ENCODE measurements around the gene CASZ1. TPM values are rescaled to one million over a fixed set of nuclear protein-coding genes. Genes with fewer than 3 reads are reported as not detected.

The CASZ1 gene
- total and polyA plus RNA-seq, 10 of the 15 experiments (the other 5 are each of a cell fraction or from before 2014, with no cell fraction given), result 0.52 to 9.8 (median 3.7) TPM

DNA sequence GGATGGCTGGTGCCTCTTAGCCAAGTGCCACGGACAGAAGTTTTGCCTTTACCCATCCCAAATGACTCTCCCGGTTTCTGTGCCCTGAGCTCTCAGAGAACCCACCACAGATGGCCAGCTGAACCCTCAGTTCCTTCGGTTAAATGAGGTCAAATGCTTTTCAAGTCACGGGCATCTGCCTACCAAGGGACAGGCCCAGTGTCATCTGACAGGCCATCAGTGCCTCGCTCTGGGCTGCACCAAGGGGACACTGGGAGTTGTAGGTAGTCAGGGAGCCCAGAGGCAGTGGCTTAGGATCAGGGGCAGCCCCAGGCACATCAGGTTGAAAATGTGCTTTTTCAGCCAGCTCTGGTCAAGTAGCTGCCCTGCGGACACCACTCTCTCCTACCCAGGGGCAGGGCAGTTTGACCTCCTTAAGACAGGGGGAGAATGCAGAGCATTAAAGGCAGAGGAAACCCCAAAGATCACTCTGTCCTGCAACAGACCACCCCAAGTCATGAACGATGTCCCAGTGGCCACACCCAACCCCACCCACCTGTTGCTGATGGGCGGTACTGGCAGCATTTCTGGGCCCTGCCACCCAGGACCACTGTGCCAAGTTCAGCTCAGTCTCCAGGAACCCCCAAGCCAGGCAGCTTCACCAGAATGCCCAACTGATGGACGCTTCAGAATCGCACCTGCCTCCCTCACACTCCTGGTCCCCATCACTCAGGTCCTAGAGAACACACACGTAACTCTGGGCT, 60.7 kb downstream of the CASZ1 start:
- no peak for TF ChIP-seq MTA3 (IDR thresholded peaks at IDR 0.05; ENCODE audit: borderline replicate concordance, low read length)
- no peak for TF ChIP-seq RELA (IDR thresholded peaks at IDR 0.05; ENCODE audit: borderline replicate concordance, partially characterized antibody)
- TF ChIP-seq, protein P1, sequence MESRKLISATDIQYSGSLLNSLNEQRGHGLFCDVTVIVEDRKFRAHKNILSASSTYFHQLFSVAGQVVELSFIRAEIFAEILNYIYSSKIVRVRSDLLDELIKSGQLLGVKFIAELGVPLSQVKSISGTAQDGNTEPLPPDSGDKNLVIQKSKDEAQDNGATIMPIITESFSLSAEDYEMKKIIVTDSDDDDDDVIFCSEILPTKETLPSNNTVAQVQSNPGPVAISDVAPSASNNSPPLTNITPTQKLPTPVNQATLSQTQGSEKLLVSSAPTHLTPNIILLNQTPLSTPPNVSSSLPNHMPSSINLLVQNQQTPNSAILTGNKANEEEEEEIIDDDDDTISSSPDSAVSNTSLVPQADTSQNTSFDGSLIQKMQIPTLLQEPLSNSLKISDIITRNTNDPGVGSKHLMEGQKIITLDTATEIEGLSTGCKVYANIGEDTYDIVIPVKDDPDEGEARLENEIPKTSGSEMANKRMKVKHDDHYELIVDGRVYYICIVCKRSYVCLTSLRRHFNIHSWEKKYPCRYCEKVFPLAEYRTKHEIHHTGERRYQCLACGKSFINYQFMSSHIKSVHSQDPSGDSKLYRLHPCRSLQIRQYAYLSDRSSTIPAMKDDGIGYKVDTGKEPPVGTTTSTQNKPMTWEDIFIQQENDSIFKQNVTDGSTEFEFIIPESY (IDR thresholded peaks at IDR 0.05), result no peak
- Histone ChIP-seq H2AFZ (ENCODE audit: control insufficient read depth, low read depth, low read length) (no peak overlapping the region), H3K9me3 (replicated peaks; ENCODE audit: control insufficient read depth, insufficient read depth, low read length) (no peaks in the 10 kb centered on the region), H3K79me2 (ENCODE audit: control insufficient read depth, insufficient read depth, low read length) (no peaks in the 10 kb centered on the region), H3K27me3 (replicated peaks in 1 of 2; ENCODE audit: control insufficient read depth in 2 of 2, insufficient read depth in 2 of 2, low read length in 1 of 2) (no peaks in the 10 kb centered on the region; a peak in 2 of 4 replicates), H4K20me1 (ENCODE audit: control insufficient read depth, insufficient read depth) (no peaks in the 10 kb centered on the region), H3K4me3 (no peak overlapping the region), H3K4me1 (ENCODE audit: control insufficient read depth, insufficient read depth, low read length) (no peaks in the 10 kb centered on the region; the same call in 1 of the 2 replicates), H3K36me3 (ENCODE audit: control insufficient read depth in 2 of 2, insufficient read depth in 2 of 2, low read length in 1 of 2) (no peaks in the 10 kb centered on the region), H3K9ac (ENCODE audit: control insufficient read depth, insufficient read depth, low read length) (no peak overlapping the region), H3K27ac (ENCODE audit: control insufficient read depth, insufficient read depth) (no peak overlapping the region), H3K4me2 (ENCODE audit: control insufficient read depth, insufficient read depth) (no peak overlapping the region)
- intact Hi-C loops (cut with micrococcal nuclease; ENCODE audit: unreplicated experiment) (no loop called here), in situ Hi-C loops (cut with MboI) (no loop called here)
- no TSS peak for BruUV-seq (replicated peaks)
- ChIA-PET RAD21 (ENCODE audit: unreplicated experiment) (interaction anchor here (0.6 kb wide), 1 partner anchor 230 kb away, joined by 4 read pairs; no protein-coding TSS in a partner anchor), POLR2A (no interaction called here), SMC1A (ENCODE audit: uncharacterized antibody, unreplicated experiment) (no interaction called here), CTCF (no interaction called here)
- ATAC-seq (no peak), DNase-seq (ENCODE audit: low read depth, low spot score) (no peak), FAIRE-seq (no peak)
- 20% methylated on average over 11 of the region's 11 CpGs for WGBS (ENCODE audit: insufficient coverage, insufficient replicate concordance, low lambda C conversion rate, missing lambda C conversion rate)

DNA sequence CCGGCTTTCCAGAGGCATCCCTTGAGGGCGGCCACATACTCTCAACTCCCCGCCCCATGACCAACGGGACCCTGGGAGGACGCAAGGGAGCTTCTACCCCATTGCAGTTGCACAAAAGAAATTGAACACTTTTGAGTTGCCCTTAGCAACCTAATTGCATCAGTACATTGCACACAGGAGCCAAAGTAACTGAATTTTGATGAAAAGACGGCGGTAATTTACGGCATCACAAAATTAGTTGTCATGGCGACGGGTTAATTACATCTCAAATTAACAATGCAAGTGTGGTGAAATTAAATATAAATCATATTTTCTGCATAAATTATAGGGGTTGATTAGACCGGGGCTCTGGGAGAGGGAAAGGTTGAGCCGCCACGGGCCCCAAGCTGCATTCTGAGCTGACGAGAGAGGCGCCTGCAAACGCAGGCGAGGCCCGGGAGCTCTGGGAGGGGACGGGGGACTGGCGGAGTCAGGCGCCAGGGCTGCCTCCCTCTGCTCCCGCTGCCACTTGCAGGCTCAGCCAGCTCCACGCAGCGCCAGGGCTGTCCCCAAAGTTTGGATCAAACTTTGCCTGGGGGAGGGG, 61.4 kb downstream of the CASZ1 start:
- H3K4me2 ChIP-seq (ENCODE audit: control insufficient read depth, insufficient read depth), result no peak overlapping the region
- 51% methylated on average over 24 of the region's 24 CpGs for WGBS (ENCODE audit: insufficient coverage, insufficient replicate concordance, low lambda C conversion rate, missing lambda C conversion rate)
- in situ Hi-C loops (cut with MboI), result no loop called here
- DNase-seq (ENCODE audit: low read depth, low spot score), result no peak
- H3K4me3 ChIP-seq, result no peak overlapping the region
- no peak overlapping the region for H2AFZ ChIP-seq (ENCODE audit: control insufficient read depth, low read depth, low read length)
- ChIA-PET POLR2A (no interaction called here), RAD21 (ENCODE audit: unreplicated experiment) (interaction anchor here (0.6 kb wide), 1 partner anchor 230 kb away, joined by 4 read pairs; no protein-coding TSS in a partner anchor), CTCF (no interaction called here), SMC1A (ENCODE audit: uncharacterized antibody, unreplicated experiment) (no interaction called here)
- FAIRE-seq, result no peak
- BruUV-seq (replicated peaks), result no TSS peak
- H3K4me1 ChIP-seq (ENCODE audit: control insufficient read depth, insufficient read depth, low read length), result no peaks in the 10 kb centered on the region; the same call in 1 of the 2 replicates
- intact Hi-C loops (cut with micrococcal nuclease; ENCODE audit: unreplicated experiment), result no loop called here
- H3K9me3 ChIP-seq (replicated peaks; ENCODE audit: control insufficient read depth, insufficient read depth, low read length), result no peaks in the 10 kb centered on the region
- H3K27me3 ChIP-seq (replicated peaks in 1 of 2; ENCODE audit: control insufficient read depth in 2 of 2, insufficient read depth in 2 of 2, low read length in 1 of 2), result no peaks in the 10 kb centered on the region; a peak in 2 of 4 replicates
- no peaks in the 10 kb centered on the region for H3K79me2 ChIP-seq (ENCODE audit: control insufficient read depth, insufficient read depth, low read length)
- ATAC-seq, result no peak
- no peaks in the 10 kb centered on the region for H3K36me3 ChIP-seq (ENCODE audit: control insufficient read depth in 2 of 2, insufficient read depth in 2 of 2, low read length in 1 of 2)
- no peaks in the 10 kb centered on the region for H4K20me1 ChIP-seq (ENCODE audit: control insufficient read depth, insufficient read depth)
- no peak overlapping the region for H3K9ac ChIP-seq (ENCODE audit: control insufficient read depth, insufficient read depth, low read length)
- H3K27ac ChIP-seq (ENCODE audit: control insufficient read depth, insufficient read depth), result no peak overlapping the region
- TF ChIP-seq SRF (IDR thresholded peaks at IDR 0.05; ENCODE audit: low read depth in 2 of 2, low read length in 2 of 2) (no peak), KLF5 (IDR thresholded peaks at IDR 0.05; ENCODE audit: partially characterized antibody) (no peak), NFYB (IDR thresholded peaks at IDR 0.05; ENCODE audit: insufficient read depth, low read depth, low read length) (no peak), BRCA1 (IDR thresholded peaks at IDR 0.05; ENCODE audit: low read depth, low read length) (no peak), SP1 (IDR thresholded peaks at IDR 0.05; ENCODE audit: low read depth, low read length) (no peak), NFYA (IDR thresholded peaks at IDR 0.05; ENCODE audit: borderline replicate concordance, low read depth, low read length) (no peak), CEBPB (IDR thresholded peaks at IDR 0.05; ENCODE audit: borderline replicate concordance in 1 of 2, low read depth in 2 of 2, low read length in 2 of 2) (no peak), TCF12 (IDR thresholded peaks at IDR 0.05; ENCODE audit: low read depth, low read length) (no peak), IKZF2 (IDR thresholded peaks at IDR 0.05) (no peak)
- TF ChIP-seq, protein P2, sequence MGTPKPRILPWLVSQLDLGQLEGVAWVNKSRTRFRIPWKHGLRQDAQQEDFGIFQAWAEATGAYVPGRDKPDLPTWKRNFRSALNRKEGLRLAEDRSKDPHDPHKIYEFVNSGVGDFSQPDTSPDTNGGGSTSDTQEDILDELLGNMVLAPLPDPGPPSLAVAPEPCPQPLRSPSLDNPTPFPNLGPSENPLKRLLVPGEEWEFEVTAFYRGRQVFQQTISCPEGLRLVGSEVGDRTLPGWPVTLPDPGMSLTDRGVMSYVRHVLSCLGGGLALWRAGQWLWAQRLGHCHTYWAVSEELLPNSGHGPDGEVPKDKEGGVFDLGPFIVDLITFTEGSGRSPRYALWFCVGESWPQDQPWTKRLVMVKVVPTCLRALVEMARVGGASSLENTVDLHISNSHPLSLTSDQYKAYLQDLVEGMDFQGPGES (IDR thresholded peaks at IDR 0.05), result no peak
